ENCODE measurements around the gene PATJ. TPM values are rescaled to one million over a fixed set of nuclear protein-coding genes. Genes with fewer than 3 reads are reported as not detected.

PATJ gene
- total and polyA plus RNA-seq, 10 donors, result 2.3 to 32.2 (median 17.7) TPM

GRCh38 chr1:62224182-62224581 is 481.9 kb downstream of the PATJ start:
- DNase-seq, result no peak
- Histone ChIP-seq H3K27ac (no peak overlapping the region), H3K36me3 (no peaks in the 10 kb centered on the region), H3K9me3 (no peaks in the 10 kb centered on the region), H3K27me3 (replicated peaks in 1 of 7) (no peaks in the 10 kb centered on the region), H3K4me1 (no peaks in the 10 kb centered on the region), H3K4me3 (no peak overlapping the region)
- WGBS, 5 donors, result 41 to 57% (median 47%) methylated on average over 2 to 3 of the region's 3 CpGs
- TF ChIP-seq POLR2A (IDR thresholded peaks at IDR 0.05) (no peak), POLR2AphosphoS5 (IDR thresholded peaks at IDR 0.05) (no peak), CTCF (IDR thresholded peaks at IDR 0.05 in 8 of 11, conservative IDR thresholded peaks at IDR 0.05 in 3 of 11) (no peak)
- intact Hi-C loops (cut with DNase I; ENCODE audit: low total_unique reads), result no loop called here

- H3K4me1 ChIP-seq, result no peaks in the 10 kb centered on the region
- no peak overlapping the region for H3K4me3 ChIP-seq
- intact Hi-C loops (cut with DNase I; ENCODE audit: low total_unique reads), result no loop called here
- DNase-seq, result no peak
- no peak for TF ChIP-seq POLR2AphosphoS5 (IDR thresholded peaks at IDR 0.05)
- no peak for TF ChIP-seq CTCF (IDR thresholded peaks at IDR 0.05 in 8 of 11, conservative IDR thresholded peaks at IDR 0.05 in 3 of 11)
- no peak for TF ChIP-seq POLR2A (IDR thresholded peaks at IDR 0.05)
- H3K9me3 ChIP-seq, result no peaks in the 10 kb centered on the region
- no peak overlapping the region for H3K27ac ChIP-seq
- H3K27me3 ChIP-seq (replicated peaks in 1 of 7), result no peaks in the 10 kb centered on the region
- no peaks in the 10 kb centered on the region for H3K36me3 ChIP-seq
- WGBS, 5 donors, result 81 to 88% (median 86%) methylated on average over 11 of the region's 11 CpGs
Observed at GRCh38 chr1:62227496-62227895, 485.2 kb downstream of the PATJ start.

Small RNA genes lying within 50 kb of the gene (microRNA-seq; reads per million reads assigned to microRNA genes)
- 0 reads per million in 3 donors for gene MIR3116-1
- 0 reads per million in 3 donors for gene MIR3116-2

Small RNA genes lying within 50 kb of the gene (small RNA-seq; reads per million reads assigned to genes)
- gene LAMTOR5P1, result 0 to 0.21 (median 0) reads per million in 4 donors
- gene MIR3116-1, result 0 reads per million in 4 donors
- gene RN7SL180P, result 0 reads per million in 4 donors
- 0 reads per million in 4 donors for gene RNU6-1177P
- gene RNU6-414P, result 0 reads per million in 4 donors

Other genes with a start within 250 kb of the PATJ start
- gene TM2D1, start 17.3 kb upstream of the PATJ start, total RNA-seq, result 10 to 100 TPM; 33.0 to 68.6 (median 47.7) TPM
- 10 to 100 TPM; 17.0 to 23.2 (median 18.6) TPM for gene TM2D1, start 17.3 kb upstream of the PATJ start, polyA plus RNA-seq